ENCODE data around the gene LONRF2.

Gene LONRF2

DNA sequence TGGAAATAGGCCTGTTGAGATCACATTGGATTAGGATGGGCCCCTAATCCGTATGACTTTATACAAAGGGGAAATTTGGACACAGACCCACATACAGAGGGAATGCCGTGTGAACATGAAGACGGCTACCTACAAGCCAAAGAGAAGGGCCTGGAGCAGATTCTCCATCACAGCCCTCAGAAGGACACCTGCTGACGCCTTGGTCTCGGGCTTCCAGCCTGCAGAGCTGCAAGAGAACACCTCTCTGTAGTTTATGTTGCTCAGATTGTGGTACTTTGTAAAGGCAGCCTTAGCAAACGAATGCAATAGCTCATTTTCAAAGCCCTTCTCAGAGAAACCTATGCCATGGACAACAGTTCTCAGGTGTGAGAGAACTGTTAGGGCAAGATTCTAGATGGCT, 86.1 kb downstream of the LONRF2 start:
- DNase-seq (ENCODE audit: low spot score): no peak

DNA sequence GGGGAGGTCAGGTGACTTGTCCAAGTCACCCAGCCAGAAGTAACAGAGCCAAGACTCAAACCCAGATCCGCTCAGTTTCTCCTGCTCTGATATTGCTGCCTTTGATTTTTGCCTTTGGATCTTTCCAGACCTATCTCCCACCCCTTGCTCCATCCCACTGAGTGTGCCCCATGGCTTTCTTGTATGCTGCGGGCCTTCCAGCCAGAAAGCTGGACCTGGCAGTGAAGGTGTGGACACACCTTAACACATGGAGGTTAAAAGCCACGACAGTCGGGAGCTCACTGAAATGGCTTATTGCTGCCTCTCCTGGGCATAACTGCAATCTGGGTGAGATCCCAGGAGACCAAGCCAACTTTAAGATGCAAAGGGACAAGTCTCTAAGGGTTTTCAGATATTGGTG, 86.7 kb downstream of the LONRF2 start:
- no peak for DNase-seq (ENCODE audit: low spot score)

DNA sequence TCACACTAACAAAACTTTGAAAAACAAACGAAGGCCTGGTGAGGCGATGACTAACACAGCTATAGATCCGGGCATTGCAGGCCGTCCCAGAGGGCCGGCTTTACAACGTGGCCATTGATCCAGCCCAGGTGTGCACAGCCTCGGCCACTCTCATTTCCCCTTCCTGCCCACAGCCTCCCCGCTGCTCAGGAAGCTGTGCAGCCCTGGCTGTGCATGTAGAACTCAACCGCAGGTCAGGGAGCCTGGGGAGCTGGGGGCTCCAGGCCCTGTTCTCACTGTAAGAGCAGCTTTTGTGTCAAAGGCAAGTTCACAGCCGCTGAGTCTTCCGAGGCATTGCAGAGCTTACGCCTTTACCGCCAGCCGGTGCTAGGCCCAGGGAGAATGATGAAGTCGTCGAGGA, 87.2 kb downstream of the LONRF2 start:
- no peak for DNase-seq (ENCODE audit: low spot score)

- DNase-seq (ENCODE audit: low spot score): peak; percentile 28
These were observed 88.2 kb downstream of the LONRF2 start for GRCh38 chr2:100234141-100234540.

DNA sequence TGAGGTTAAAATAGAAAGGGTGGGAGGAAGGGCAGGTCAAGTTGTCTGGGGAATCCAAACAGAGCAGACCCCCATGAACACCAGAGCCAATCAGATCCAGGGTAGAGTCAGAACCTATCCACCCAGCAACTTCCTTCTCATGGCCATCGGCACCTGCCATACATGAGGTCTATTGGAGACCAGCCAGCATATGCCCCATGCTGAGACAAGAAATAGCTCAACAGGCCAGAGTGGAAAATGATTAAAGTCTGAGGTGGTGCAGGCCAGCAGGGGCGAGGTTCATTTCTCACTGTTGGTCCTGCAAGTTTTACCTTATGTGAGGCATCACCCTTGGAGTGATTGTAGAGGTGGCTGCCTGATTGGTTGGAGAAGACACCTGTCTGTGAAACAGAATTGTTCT, 89.2 kb downstream of the LONRF2 start:
- no peak for DNase-seq (ENCODE audit: low spot score)

- DNase-seq (ENCODE audit: low spot score): no peak
These were observed 91.5 kb downstream of the LONRF2 start for GRCh38 chr2:100230754-100231153.

GRCh38 chr2:100228967-100229366, 93.3 kb downstream of the LONRF2 start:
- no peak for DNase-seq (ENCODE audit: low spot score)

DNA sequence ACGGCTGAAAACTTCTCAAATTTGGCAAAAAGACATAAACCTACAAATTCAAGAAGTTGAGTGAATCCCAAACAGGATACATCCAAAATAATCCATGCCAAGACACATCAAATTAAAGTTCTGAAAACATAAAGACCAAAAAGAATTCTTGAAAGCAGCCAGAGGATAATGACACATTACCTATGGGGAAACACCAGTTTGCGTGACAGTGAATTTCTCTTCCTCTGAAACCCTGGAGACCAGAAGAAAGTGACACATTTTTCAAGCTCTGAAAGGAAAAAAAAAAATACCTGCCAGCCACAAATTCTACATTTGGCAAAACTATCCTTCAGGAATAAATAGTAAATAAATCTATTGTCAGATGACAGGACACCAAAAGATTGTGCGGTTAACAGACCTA, 93.9 kb downstream of the LONRF2 start:
- no peak for DNase-seq (ENCODE audit: low spot score)

- DNase-seq (ENCODE audit: low spot score): no peak
These were observed 97.2 kb downstream of the LONRF2 start for GRCh38 chr2:100224988-100225710.

GRCh38 chr2:100223502-100223901, 98.8 kb downstream of the LONRF2 start:
- no peak for DNase-seq (ENCODE audit: low spot score)

Measured in AG20443 (cell line).